HFFc6 (cell line): ENCODE results near the gene GNL2. TPM values are rescaled to one million over a fixed set of nuclear protein-coding genes. Genes with fewer than 3 reads are reported as not detected.

Experiments
- DNase-seq: peaks from one replicate; pipeline ENCODE4 v3.0.0-alpha.2; 2018
- H3K27ac Mint-ChIP-seq: 2 replicates; pipeline ENCODE4 v1.8.0; 2020; ENCODE audit warnings: mild to moderate bottlenecking, mixed read lengths
- H3K27me3 Mint-ChIP-seq: 2 replicates; pipeline ENCODE4 v1.8.0; 2021; ENCODE audit warnings: mild to moderate bottlenecking, moderate library complexity, mixed read lengths; ENCODE audit not compliant: insufficient read depth
- H3K36me3 Mint-ChIP-seq: 2 replicates; pipeline ENCODE4 v1.8.0; 2021; ENCODE audit warnings: low read depth, mixed read lengths
- H3K4me1 Mint-ChIP-seq: 2 replicates; pipeline ENCODE4 v1.8.0; 2020; ENCODE audit warnings: low read depth, mixed read lengths
- H3K4me3 Mint-ChIP-seq: 2 replicates; pipeline ENCODE4 v1.8.0; 2020; ENCODE audit warnings: mild to moderate bottlenecking, moderate library complexity, mixed read lengths
- H3K9me3 Mint-ChIP-seq: 2 replicates; pipeline ENCODE4 v1.8.0; 2020; ENCODE audit warnings: mild to moderate bottlenecking, mixed read lengths
- CTCF ChIP-seq: fragments of 200-600 bp; sonication (generic); IDR thresholded peaks from 2 replicates; pipeline ENCODE4 v1.5.0; 2021; ENCODE audit warnings: antibody characterized with exemption, mild to moderate bottlenecking
- total RNA-seq, 6 experiments: library from RNA; stranded (reverse); fragmentation: NEBNext Ultra II Directional; extraction: Animal tissue kit (Norgen Biotek cat#: 25700); gene quantifications; 2 replicates in 1 of 6; 3 replicates in 5 of 6; pipeline ENCODE4 v1.2.3, GENCODE V29; 2021

The GNL2 gene
- total RNA-seq, 6 experiments from 2014 or later: 48.3 to 61.7 (median 57.0) TPM

GRCh38 chr1:37633938-37634243 is 38.2 kb upstream of the GNL2 start:
- Mint-ChIP-seq H3K27me3 (peaks cover 71% of the 10 kb centered on the region), H3K4me3 (no peak overlapping the region), H3K27ac (no peak overlapping the region), H3K9me3 (no peaks in the 10 kb centered on the region), H3K4me1 (no peaks in the 10 kb centered on the region; the same call in 1 of the 2 replicates), H3K36me3 (no peaks in the 10 kb centered on the region)
- DNase-seq: no peak
- TF ChIP-seq CTCF: no peak

GRCh38 chr1:37633040-37633937 is 37.6 kb upstream of the GNL2 start:
- H3K9me3 Mint-ChIP-seq: no peaks in the 10 kb centered on the region
- no peak for DNase-seq
- no peak overlapping the region for H3K4me3 Mint-ChIP-seq
- TF ChIP-seq CTCF: no peak
- no peak overlapping the region for H3K27ac Mint-ChIP-seq
- H3K27me3 Mint-ChIP-seq: peaks cover 74% of the 10 kb centered on the region
- no peaks in the 10 kb centered on the region for H3K36me3 Mint-ChIP-seq
- H3K4me1 Mint-ChIP-seq: no peaks in the 10 kb centered on the region; the same call in 1 of the 2 replicates

GRCh38 chr1:37631036-37631435 is 35.3 kb upstream of the GNL2 start:
- H3K27me3 Mint-ChIP-seq: peaks cover 75% of the 10 kb centered on the region
- no peaks in the 10 kb centered on the region for H3K36me3 Mint-ChIP-seq
- TF ChIP-seq CTCF: no peak
- H3K9me3 Mint-ChIP-seq: no peaks in the 10 kb centered on the region
- no peak overlapping the region for H3K27ac Mint-ChIP-seq
- H3K4me3 Mint-ChIP-seq: no peak overlapping the region
- no peaks in the 10 kb centered on the region; the same call in 1 of the 2 replicates for H3K4me1 Mint-ChIP-seq
- DNase-seq: no peak

GRCh38 chr1:37630426-37631028 is 34.8 kb upstream of the GNL2 start:
- no peaks in the 10 kb centered on the region for H3K9me3 Mint-ChIP-seq
- no peak for DNase-seq
- H3K36me3 Mint-ChIP-seq: no peaks in the 10 kb centered on the region
- no peak overlapping the region for H3K4me3 Mint-ChIP-seq
- no peaks in the 10 kb centered on the region; the same call in 1 of the 2 replicates for H3K4me1 Mint-ChIP-seq
- H3K27ac Mint-ChIP-seq: no peak overlapping the region
- peaks cover 70% of the 10 kb centered on the region for H3K27me3 Mint-ChIP-seq
- no peak for TF ChIP-seq CTCF

- no peaks in the 10 kb centered on the region for H3K9me3 Mint-ChIP-seq
- H3K4me1 Mint-ChIP-seq: no peaks in the 10 kb centered on the region
- no peak for TF ChIP-seq CTCF
- no peak for DNase-seq
- H3K36me3 Mint-ChIP-seq: no peaks in the 10 kb centered on the region
- no peak overlapping the region for H3K4me3 Mint-ChIP-seq
- H3K27ac Mint-ChIP-seq: no peak overlapping the region
- peaks cover 68% of the 10 kb centered on the region for H3K27me3 Mint-ChIP-seq
These were observed 34.1 kb upstream of the GNL2 start for GRCh38 chr1:37629726-37630425.
